Lung (tissue), 12 donors: ENCODE data around the gene ONECUT2. TPM values are rescaled to one million over a fixed set of nuclear protein-coding genes. Genes with fewer than 3 reads are reported as not detected.

Source experiments
- ATAC-seq: fragments of 200-7000 bp; cut with Tn5 transposase; one replicate; pipeline ENCODE4 v1.9.1; 2020; ENCODE audit warnings: moderate number of reproducible peaks; ENCODE audit not compliant: insufficient read depth, low FRiP score
- DNase-seq, 3 donors: peaks; one replicate each; pipeline ENCODE4 v3.0.0-alpha.2; 2013 to 2017
- H3K27ac ChIP-seq, 2 donors: one replicate each; pipeline ENCODE4 v1.5.1; 2013; ENCODE audit warnings: mild to moderate bottlenecking in 2 of 2, moderate library complexity in 2 of 2, control low read depth in 1 of 2, inconsistent platforms in 1 of 2, low read depth in 1 of 2, low read length in 1 of 2
- H3K27me3 ChIP-seq, 3 donors: one replicate each; pipeline ENCODE4 v1.5.1; 2013; ENCODE audit warnings: low read length in 2 of 3; ENCODE audit not compliant: control insufficient read depth in 3 of 3, insufficient read depth in 3 of 3
- H3K36me3 ChIP-seq, 4 donors: one replicate each; pipeline ENCODE4 v1.5.1; 2013; ENCODE audit warnings: low read length in 4 of 4, mild to moderate bottlenecking in 1 of 4, moderate library complexity in 1 of 4; ENCODE audit not compliant: control insufficient read depth in 4 of 4, insufficient read depth in 4 of 4
- H3K4me1 ChIP-seq, 5 donors: one replicate each; pipeline ENCODE4 v1.5.1; 2013; ENCODE audit warnings: low read length in 5 of 5, mild to moderate bottlenecking in 2 of 5, moderate library complexity in 1 of 5; ENCODE audit not compliant: control insufficient read depth in 5 of 5, insufficient read depth in 5 of 5
- H3K4me3 ChIP-seq: one replicate; pipeline ENCODE4 v1.5.1; 2013; ENCODE audit warnings: mild to moderate bottlenecking, control low read depth, moderate library complexity
- H3K9ac ChIP-seq, 2 donors: one replicate each; pipeline ENCODE4 v1.5.1; 2013; ENCODE audit warnings: low read length in 2 of 2, control low read depth in 1 of 2; ENCODE audit not compliant: insufficient read depth in 1 of 2
- H3K9me3 ChIP-seq, 4 donors: one replicate each; pipeline ENCODE4 v1.5.1; 2013; ENCODE audit warnings: low read length in 3 of 4, mild to moderate bottlenecking in 1 of 4, moderate library complexity in 1 of 4; ENCODE audit not compliant: control insufficient read depth in 4 of 4, insufficient read depth in 3 of 4
- WGBS, 2 donors: extraction: QIAGEN DNeasy Blood & Tissue Kit; methylation state at CpG; one replicate each; pipeline ENCODE4 v1.1.7; 2013; 5-methylcytosine and 5-hydroxymethylcytosine counted together
- polyA plus RNA-seq, 2 donors: library from polyadenylated mRNA; stranded (reverse); fragments of 200-250 nt; gene quantifications; one replicate each; pipeline ENCODE4 v1.2.1, GENCODE V29; 2013
- total RNA-seq, 2 donors: library from RNA; depleted of rRNA in 1 of 2; stranded (reverse); fragments of >200 nt in 1 of 2; gene quantifications; one replicate each; pipeline ENCODE4 v1.2.1, GENCODE V29; 2014 to 2021
- TF ChIP-seq, protein P1 (sequence below): IDR thresholded peaks from 2 replicates; pipeline ENCODE4 v1.5.1; 2012; ENCODE audit warnings: mild to moderate bottlenecking; ENCODE audit errors: control extremely low read depth, extremely low read depth
- donor health status: control.
- donor health status: control.
- donor health status: Bipolar disorder and iron deficiency.
- donor health status: healthy.
- donor health status: DM: yes; HTN: yes; CAD: no.

ONECUT2 gene
- total and polyA plus RNA-seq, 4 donors = 0.01 to 0.06 (median 0.02) TPM; not detected in 1

DNA sequence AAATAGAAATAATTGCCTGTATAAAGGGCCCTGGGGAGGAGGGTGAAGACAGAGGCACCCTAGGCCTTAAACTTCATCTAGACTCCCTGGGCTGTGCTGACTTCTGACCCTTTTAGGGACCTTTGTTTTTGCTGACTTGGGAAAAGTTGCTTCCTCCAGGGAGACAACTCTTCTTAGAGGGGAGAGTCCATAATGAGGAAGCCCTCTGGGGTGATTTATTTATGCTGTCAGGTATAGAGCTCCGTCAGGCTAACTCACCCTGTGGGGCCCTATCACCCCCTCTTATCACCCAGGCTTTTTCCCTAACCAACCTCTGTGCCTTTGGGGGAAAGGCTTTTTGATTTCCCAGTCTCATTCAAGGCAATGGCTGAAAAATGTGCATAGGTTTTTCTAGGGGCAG, 8.1 kb downstream of the ONECUT2 start:
- WGBS, 2 donors = 0 to 9% methylated on average over 1 of the region's 1 CpG
- H3K9me3 ChIP-seq = peaks cover 0 to 9% (median 0%) of the 10 kb centered on the region in 4 donors
- peaks cover 14 to 71% (median 69%) of the 10 kb centered on the region in 3 donors for H3K27me3 ChIP-seq
- DNase-seq (no peak), ATAC-seq (no peak)
- H3K4me1 ChIP-seq = peaks cover 0 to 17% (median under 1%) of the 10 kb centered on the region in 5 donors
- no peak overlapping the region for H3K27ac ChIP-seq
- no peak overlapping the region for H3K4me3 ChIP-seq
- H3K9ac ChIP-seq = no peak overlapping the region
- TF ChIP-seq, protein P1, sequence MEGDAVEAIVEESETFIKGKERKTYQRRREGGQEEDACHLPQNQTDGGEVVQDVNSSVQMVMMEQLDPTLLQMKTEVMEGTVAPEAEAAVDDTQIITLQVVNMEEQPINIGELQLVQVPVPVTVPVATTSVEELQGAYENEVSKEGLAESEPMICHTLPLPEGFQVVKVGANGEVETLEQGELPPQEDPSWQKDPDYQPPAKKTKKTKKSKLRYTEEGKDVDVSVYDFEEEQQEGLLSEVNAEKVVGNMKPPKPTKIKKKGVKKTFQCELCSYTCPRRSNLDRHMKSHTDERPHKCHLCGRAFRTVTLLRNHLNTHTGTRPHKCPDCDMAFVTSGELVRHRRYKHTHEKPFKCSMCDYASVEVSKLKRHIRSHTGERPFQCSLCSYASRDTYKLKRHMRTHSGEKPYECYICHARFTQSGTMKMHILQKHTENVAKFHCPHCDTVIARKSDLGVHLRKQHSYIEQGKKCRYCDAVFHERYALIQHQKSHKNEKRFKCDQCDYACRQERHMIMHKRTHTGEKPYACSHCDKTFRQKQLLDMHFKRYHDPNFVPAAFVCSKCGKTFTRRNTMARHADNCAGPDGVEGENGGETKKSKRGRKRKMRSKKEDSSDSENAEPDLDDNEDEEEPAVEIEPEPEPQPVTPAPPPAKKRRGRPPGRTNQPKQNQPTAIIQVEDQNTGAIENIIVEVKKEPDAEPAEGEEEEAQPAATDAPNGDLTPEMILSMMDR = no peak
- no peaks in the 10 kb centered on the region for H3K36me3 ChIP-seq

DNA sequence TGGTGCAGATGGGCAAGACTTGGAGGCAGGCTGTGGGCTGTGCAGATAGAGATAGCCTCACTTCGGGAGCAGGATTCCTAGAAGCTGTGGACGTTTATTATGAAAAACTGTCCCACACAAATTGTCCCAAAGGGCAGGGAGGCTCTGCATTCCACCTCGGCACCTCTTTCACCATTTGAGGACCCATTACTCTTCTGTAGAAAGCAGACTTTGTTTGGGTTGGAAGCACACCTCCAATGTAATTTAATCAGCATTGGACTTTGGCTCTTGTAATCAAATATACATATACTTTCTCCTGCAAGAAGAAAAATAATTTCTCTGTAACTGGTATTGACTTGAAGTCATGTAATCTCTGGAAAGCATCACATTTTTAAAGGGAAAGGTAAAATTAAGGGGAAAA, 8.5 kb downstream of the ONECUT2 start:
- DNase-seq (no peak), ATAC-seq (no peak)
- WGBS, 2 donors = 36 to 68% methylated on average over 3 of the region's 3 CpGs
- Histone ChIP-seq H3K9me3 (peaks cover 0 to 7% (median 0%) of the 10 kb centered on the region in 4 donors), H3K9ac (no peak overlapping the region), H3K4me3 (no peak overlapping the region), H3K27ac (no peak overlapping the region), H3K36me3 (no peaks in the 10 kb centered on the region), H3K4me1 (peaks cover 0 to 16% (median 0%) of the 10 kb centered on the region in 5 donors), H3K27me3 (peaks cover 12 to 69% (median 64%) of the 10 kb centered on the region in 3 donors)
- TF ChIP-seq, protein P1 = no peak

- Histone ChIP-seq H3K9ac (no peak overlapping the region), H3K9me3 (peaks cover 0 to 7% (median 0%) of the 10 kb centered on the region in 4 donors), H3K36me3 (no peaks in the 10 kb centered on the region), H3K4me1 (peaks cover 0 to 16% (median 0%) of the 10 kb centered on the region in 5 donors), H3K27ac (no peak overlapping the region), H3K4me3 (no peak overlapping the region), H3K27me3 (peaks cover 8 to 63% (median 58%) of the 10 kb centered on the region in 3 donors)
- ATAC-seq (no peak), DNase-seq (no peak)
- WGBS, 2 donors = 36 to 43% methylated on average over 3 of the region's 3 CpGs
- TF ChIP-seq, protein P1 = no peak
These were observed 9.2 kb downstream of the ONECUT2 start for GRCh38 chr18:57444301-57444759.
